Nephron progenitor cell (in vitro differentiated cells): ENCODE data around the gene AFMID.

Experiments used
- DNase-seq: peaks from one replicate; pipeline ENCODE4 v3.0.0; 2021
- H3K27ac Mint-ChIP-seq: 2 replicates; pipeline ENCODE4 v1.8.0; 2021; ENCODE audit warnings: mild to moderate bottlenecking, moderate library complexity, mixed read lengths
- H3K27me3 Mint-ChIP-seq: 2 replicates; pipeline ENCODE4 v1.8.0; 2021; ENCODE audit warnings: mild to moderate bottlenecking, low read depth, mixed read lengths; ENCODE audit not compliant: poor library complexity
- H3K36me3 Mint-ChIP-seq: 2 replicates; pipeline ENCODE4 v1.8.0; 2021; ENCODE audit warnings: low read depth, mixed read lengths
- H3K4me1 Mint-ChIP-seq: 2 replicates; pipeline ENCODE4 v1.8.0; 2021; ENCODE audit warnings: mixed read lengths
- H3K4me3 Mint-ChIP-seq: 2 replicates; pipeline ENCODE4 v1.8.0; 2021; ENCODE audit warnings: mild to moderate bottlenecking, moderate library complexity, mixed read lengths
- H3K9me3 Mint-ChIP-seq: 2 replicates; pipeline ENCODE4 v1.8.0; 2021; ENCODE audit warnings: mild to moderate bottlenecking, moderate library complexity, mixed read lengths
- CTCF ChIP-seq: fragments of 200-600 bp; sonication (generic); IDR thresholded peaks from 2 replicates; pipeline ENCODE4 v1.5.0; 2021; ENCODE audit warnings: antibody characterized with exemption

AFMID gene

DNA sequence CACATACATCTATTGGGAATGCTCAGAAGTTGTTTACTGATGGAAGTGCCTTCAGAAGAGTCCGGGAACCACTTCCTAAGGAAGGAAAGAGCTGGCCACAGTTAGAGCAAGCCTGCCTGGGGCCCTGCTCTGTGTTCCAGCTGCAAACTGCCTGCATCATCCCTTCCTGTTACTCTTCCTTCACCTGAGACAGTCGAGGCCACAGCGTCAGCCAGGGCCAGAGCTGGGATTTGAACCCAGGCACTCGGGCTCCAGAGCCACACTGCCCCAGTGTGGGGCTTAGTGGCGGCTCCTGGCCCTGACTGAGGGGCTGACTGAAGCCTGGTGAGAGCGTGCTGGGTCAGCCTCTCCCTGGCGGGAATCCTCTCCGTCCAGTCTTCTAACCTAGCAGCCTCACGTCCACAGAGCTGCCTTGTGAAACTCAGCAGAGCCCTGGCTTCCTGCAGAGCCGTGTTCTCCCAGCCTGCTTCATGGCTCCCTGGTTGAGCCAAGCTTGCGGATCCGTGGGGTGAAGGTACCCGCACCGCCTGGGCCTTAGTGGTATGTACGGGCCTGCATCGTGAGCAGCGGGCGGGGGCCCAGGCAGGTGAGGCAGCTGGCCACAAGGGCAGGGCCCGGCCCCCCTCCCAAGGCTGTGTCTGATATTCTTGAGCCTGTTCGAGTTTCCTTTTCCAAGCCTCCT, 45.6 kb upstream of the AFMID start:
- H3K27me3 Mint-ChIP-seq: peaks cover 9% of the 10 kb centered on the region
- H3K9me3 Mint-ChIP-seq: no peaks in the 10 kb centered on the region
- H3K4me3 Mint-ChIP-seq: no peak overlapping the region
- TF ChIP-seq CTCF: no peak
- no peak overlapping the region for H3K27ac Mint-ChIP-seq
- H3K4me1 Mint-ChIP-seq: peaks cover 42% of the 10 kb centered on the region
- no peaks in the 10 kb centered on the region for H3K36me3 Mint-ChIP-seq
- no peak for DNase-seq

GRCh38 chr17:78142119-78142861, 44.9 kb upstream of the AFMID start:
- no peak for DNase-seq
- H3K9me3 Mint-ChIP-seq: no peaks in the 10 kb centered on the region
- no peak for TF ChIP-seq CTCF

DNA sequence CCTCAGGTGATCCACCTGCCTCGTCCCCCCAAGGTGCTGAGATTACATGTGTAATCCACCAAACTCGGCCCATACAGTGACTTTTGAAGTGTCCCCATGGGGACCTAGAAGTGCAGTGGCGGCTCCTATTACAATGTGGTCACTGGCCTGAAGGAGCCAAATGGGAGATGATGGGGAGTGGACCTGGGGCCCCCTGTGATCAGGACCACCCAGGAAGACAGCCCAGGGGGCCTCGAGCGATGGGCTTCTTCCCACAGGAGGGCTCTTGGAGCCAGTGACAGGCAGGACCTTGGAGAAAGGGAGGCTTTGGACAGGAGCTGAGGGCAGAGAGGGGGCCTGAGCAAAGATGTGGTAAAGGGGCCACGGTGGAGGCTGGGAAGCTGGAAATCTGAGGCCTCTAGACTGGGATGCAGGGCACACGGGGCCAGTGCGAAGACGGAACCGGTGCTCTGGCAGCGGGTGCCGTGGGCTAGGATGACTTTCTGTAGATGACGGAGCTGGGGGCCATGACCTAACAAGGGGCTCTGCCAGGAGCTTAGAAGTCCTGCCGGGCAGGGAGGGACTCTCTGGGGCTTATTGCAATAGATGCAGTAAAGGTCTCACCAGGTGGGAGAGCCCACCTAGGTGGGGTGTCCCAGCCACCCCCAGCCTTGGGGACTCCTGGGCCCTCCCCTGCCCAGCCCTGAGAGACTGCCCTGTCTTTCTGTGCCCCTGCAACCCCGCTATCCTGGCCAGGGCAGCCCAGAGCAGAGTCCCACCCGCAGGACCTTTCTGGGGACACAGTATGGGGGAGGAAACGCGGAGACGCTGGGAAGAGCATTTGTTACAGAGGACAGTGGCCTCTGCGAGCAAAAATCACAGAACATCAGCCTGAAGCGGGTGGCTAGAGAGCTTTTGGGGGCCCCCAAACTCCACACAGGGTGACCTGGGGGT, 43.7 kb upstream of the AFMID start:
- peak overlapping the region; percentile 83 for H3K27ac Mint-ChIP-seq
- H3K9me3 Mint-ChIP-seq: no peaks in the 10 kb centered on the region
- no peak overlapping the region for H3K4me3 Mint-ChIP-seq
- no peaks in the 10 kb centered on the region for H3K36me3 Mint-ChIP-seq
- DNase-seq: no peak
- TF ChIP-seq CTCF: no peak
- H3K27me3 Mint-ChIP-seq: peaks cover 9% of the 10 kb centered on the region
- H3K4me1 Mint-ChIP-seq: peaks cover 45% of the 10 kb centered on the region

More at GRCh38 chr17:78142119-78142861, 44.9 kb upstream of the AFMID start:
- Mint-ChIP-seq H3K27me3 (peaks cover 9% of the 10 kb centered on the region), H3K4me3 (no peak overlapping the region), H3K4me1 (peaks cover 42% of the 10 kb centered on the region), H3K27ac (no peak overlapping the region), H3K36me3 (no peaks in the 10 kb centered on the region)

GRCh38 chr17:78144147-78144719, 42.9 kb upstream of the AFMID start:
- peaks cover 44% of the 10 kb centered on the region for H3K4me1 Mint-ChIP-seq
- no peaks in the 10 kb centered on the region for H3K9me3 Mint-ChIP-seq
- peaks cover 9% of the 10 kb centered on the region for H3K27me3 Mint-ChIP-seq
- no peak overlapping the region for H3K4me3 Mint-ChIP-seq
- no peaks in the 10 kb centered on the region for H3K36me3 Mint-ChIP-seq
- H3K27ac Mint-ChIP-seq: no peak overlapping the region
- DNase-seq: no peak
- TF ChIP-seq CTCF: no peak

- DNase-seq: no peak
- H3K4me1 Mint-ChIP-seq: peaks cover 43% of the 10 kb centered on the region
- no peak overlapping the region for H3K27ac Mint-ChIP-seq
- no peak overlapping the region for H3K4me3 Mint-ChIP-seq
- TF ChIP-seq CTCF: no peak
- peaks cover 7% of the 10 kb centered on the region for H3K27me3 Mint-ChIP-seq
- no peaks in the 10 kb centered on the region for H3K36me3 Mint-ChIP-seq
- no peaks in the 10 kb centered on the region for H3K9me3 Mint-ChIP-seq
Measured at GRCh38 chr17:78144736-78145641, 42.2 kb upstream of the AFMID start.
